ENCODE results near the gene WNT2B.

Gene WNT2B

DNA sequence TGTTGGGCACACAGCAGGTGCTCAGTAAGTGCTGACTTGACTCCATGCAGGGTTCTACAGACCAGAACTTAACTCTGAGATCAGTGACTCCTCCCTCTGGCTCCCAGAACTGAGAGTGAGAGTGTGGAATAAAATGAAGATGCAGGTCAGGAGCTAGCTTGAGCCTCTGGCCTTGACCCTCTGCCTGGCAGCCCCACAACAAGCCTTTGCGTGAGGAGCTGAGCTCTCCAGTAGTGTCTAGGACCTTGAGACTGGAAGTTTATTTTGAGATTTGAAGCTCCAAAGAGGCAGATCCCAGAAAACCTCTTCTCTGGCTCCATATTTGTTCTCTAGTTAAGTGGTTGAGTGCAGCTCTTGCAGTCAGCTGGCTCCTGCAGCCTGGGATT is 3.4 kb upstream of the WNT2B start:
- DNase-seq: no peak

DNA sequence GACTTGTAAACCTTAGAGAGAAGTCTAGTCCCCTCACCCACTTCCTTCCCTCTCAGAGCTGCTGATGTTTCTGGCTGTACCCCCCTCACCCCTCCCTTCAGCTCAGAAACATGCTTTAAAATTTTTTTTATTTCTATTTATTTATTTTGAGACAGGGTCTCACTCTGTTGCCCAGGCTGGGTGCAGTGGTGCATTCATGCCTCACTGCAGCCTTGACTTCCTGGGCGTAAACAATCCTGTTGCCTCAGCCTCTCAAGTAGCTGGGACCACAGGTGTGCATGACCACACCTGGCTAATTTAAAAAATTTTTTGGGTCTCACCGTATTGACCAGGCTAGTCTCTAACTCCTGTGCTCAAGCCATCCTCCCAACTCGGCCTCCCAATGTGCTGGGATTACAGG is 2.9 kb upstream of the WNT2B start:
- DNase-seq: no peak

DNA sequence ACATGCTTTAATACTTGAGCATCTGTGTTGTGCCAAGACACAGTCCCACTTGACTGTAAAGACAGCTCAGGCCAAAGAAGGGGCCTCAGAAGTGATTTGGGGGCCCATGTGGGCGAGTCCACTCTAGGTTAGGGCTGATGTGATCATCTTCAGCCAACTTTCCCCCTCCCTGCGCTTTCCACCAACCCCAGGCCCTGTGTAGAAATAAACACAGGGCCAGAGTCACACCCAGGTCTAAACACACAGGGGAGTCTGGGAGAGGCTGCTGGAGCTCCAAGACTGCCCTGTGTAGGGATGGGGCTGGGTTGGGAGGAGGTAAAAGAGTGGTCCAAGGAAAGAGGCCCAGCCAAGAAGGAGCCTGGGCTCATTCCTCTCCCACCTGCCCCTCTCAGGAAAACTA is 2.5 kb upstream of the WNT2B start:
- no peak for DNase-seq

DNA sequence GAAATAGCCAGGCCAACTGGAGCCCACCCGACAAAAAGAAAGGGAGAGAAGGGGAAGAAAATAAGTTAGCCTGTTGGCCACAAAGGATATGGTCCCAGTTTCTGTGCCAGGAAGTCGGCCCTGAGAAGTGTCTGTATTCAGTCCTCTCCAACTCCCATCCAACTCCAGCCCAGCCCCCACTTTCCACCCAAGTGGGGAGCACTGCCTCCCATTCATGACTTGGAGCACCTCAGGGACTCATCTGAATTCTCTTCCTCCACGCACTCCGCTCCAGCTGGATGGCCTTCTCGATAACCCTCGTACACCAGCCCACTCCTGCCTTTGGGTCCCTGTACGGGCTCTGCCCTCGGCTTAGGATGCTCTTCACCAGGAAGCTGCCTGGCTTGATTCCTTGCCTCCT is 2.0 kb upstream of the WNT2B start:
- DNase-seq: no peak

DNA sequence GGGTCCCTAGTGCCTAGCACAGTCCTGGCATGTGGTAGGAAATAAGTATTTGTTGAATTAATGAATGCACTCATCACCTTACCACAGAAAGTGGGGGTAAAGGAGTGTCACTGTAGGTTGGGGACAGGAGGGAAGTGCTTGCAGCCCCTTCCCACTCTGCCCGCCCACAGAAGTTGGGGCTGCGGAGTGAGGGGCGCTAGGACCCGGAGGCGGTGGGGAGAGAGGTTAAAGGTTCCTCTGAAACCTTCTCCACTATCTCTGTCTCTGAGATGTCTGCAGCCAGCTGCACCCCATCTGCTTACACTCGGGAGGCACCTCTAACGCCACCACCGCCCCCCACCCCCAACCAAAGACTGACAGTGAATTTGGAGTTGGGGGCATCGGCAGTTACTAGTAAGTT is 1.4 kb upstream of the WNT2B start:
- no peak for DNase-seq

DNA sequence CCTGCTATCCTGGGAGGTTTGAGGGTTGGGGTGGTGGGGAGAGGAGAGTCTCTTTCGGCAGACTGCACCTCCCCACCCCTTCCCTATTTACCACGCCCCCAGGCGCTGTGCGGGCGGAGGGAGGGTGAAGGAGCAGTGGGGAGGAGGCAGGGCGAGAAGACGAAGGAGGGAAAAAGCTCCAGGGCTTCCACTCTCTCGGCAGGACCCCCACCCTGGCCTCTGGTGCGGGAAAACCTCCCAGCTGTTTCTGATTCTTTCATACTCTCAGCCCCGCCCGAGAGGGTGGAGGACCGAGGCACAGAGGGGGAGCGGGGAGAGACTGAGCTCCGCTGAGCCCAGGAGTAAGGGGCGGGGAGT is 866 bp upstream of the WNT2B start:
- DNase-seq: no peak

DNA sequence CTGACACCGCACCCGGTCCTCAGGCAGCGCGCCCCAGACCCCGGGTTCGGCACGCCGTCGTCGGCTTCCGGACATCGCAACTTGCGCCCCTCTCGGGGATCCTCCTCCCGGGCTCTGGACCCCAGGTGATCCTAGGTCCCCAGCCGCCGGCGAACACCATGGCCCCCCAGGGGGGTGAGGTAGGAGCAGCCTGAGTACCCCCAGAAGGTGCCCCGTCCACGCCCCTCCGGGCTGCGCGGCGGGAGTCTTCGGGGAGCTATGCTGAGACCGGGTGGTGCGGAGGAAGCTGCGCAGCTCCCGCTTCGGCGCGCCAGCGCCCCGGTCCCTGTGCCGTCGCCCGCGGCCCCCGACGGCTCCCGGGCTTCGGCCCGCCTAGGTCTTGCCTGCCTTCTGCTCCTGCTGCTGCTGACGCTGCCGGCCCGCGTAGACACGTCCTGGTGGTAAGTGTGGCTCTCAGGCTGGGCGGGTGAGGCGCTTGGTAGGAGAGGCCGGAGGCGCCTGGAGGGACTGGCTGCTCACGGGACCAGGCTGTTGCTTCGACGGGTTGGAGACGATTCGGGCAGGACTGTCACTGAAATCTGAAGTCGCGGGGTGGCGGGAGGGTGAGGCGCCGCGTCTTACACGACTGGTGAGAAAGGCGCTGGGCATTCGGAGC is 367 bp downstream of the WNT2B start:
- no peak for DNase-seq

DNA sequence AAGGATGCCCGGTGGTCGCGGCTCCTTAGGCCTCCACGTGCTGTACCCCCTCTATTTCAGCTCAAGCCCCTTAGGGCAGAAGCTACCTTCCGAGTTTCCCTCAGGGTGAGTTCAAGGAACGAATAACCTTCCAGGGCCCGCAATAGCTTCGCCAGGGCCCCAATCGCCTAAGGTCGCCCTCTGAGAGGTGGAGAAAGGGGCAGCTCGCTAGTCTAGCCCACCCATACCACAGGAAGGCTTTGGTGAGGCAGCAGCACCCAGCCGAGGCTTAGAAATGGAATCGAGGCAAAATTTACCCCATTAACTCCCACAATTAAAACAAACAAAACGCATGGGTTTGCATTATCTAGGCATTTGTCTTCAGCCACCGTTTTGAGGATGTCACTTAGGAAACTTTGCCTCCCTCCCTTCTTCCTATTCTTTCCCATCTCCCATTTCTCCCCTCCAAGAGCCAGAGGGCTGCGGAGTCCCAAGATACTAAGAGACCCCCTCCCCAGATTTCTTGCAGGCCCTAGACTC is 954 bp downstream of the WNT2B start:
- DNase-seq: no peak

DNA sequence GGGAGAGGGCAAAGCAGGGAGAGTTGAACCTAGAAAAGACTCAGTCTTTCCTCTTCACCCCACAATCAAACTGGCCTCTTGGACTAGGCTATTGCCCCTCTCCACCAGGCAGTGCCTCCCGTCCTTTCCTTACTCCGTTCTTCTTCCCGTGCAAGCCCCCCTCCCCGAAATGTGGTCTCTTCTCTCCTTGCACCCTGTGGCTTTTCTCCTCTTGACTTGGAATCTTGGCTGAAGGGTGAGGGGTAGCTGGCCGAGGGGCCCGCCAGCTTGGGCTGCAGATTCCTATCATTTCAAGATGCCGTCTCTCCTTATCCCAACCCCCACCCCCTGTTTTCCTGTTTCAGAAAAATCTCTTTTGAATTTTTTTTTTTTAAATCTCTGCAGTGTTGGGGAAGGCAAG is 1.6 kb downstream of the WNT2B start:
- DNase-seq: no peak

DNA sequence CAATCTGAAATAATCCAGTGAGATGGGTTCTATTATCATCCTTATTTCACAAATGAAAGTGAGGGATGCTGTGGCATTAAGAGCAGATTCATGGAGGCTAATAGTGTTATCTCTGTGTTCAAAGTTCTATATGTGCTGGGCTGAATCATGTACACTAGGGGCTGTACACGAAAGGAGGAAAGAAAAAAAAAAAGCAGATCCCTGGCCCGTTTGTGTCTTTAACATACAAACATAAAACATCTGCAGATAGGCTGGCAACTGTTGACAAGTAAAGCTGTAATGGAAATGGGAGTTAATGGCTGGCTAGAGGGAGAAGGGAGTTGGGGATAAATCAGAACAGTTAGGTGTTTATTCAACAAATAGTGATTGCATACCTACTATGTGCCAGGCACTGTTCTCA is 3.1 kb downstream of the WNT2B start:
- DNase-seq: no peak

DNA sequence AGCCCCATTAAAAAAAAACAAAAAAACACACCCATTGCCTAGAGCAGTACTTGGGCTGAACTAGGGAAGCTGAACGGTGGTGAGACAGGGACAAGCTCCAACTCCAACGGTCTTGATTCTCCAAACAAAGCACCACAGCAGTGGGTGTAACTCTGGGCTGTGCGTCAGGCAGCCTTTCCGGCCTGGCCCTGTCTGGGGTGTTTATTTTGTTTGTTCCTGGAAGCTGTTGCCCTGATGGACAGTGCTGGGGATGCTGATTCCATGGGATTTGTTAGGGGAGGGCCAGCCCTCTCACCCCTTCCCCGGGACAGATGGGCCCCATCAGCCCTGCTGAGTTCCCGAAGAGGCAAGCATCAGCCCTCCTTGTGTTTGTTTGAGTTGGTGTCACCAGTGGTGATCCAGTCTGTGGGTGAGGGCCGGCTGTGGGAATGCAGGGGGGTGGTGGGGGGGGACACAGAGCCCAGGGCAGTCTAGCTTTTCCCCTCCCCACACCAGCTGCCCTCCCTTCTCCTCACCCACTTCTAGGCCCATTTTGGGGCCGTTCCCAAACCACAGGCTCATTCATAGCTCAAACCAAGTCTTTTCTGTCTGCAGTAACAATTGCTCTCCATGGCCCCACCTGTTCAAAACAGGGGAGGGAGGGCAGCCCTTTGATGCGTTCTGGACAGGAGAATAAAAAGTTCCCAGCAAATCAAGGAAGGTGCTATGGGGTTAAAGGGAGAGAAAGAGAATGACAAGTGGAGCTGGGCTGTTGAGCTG is 4.5 kb downstream of the WNT2B start:
- no peak for DNase-seq

DNA sequence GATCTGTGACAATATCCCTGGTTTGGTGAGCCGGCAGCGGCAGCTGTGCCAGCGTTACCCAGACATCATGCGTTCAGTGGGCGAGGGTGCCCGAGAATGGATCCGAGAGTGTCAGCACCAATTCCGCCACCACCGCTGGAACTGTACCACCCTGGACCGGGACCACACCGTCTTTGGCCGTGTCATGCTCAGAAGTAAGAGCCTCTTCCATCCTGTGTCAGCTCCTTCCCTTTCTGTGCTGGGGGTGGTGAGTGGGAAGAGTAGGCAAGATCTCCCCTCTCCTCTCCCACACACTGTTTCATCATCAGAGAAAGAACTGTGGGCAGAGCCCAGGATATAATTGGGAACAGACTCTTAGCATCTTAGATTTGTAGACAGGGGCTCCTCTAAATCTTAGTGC is 6.1 kb downstream of the WNT2B start:
- DNase-seq: no peak

DNA sequence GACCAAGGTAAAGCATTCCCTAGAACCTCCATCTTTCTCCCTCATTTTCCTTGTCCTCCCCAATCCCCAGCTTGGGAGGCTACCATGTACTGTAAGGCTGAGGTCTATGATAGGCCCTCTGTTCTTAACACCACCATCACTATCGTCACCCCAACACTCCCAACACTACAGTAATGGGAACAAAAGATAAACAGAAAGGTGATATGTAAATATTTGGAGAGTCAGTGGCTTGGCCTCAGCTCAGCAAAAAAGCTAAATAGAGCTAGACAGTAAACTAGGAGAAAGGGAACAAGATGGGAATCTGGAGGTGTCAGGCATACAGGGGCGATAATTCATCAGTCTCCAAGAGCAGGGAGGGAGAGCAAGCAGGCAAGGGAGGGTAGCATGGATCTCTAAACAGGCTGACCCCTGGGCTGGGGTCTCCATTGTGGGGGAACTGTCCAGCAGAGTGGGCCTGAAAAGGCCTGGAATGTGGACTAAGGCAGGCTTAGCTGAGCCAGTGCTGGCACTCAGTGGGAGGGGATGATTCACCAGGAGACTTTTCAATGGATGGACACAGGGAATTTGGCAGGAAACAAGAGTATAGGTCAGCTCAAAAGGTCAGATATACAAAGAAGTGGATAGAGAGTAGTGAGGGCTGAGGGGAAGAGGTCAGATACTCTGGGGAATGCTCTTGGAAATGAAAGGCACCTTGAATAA is 6.7 kb downstream of the WNT2B start:
- no peak for DNase-seq

DNA sequence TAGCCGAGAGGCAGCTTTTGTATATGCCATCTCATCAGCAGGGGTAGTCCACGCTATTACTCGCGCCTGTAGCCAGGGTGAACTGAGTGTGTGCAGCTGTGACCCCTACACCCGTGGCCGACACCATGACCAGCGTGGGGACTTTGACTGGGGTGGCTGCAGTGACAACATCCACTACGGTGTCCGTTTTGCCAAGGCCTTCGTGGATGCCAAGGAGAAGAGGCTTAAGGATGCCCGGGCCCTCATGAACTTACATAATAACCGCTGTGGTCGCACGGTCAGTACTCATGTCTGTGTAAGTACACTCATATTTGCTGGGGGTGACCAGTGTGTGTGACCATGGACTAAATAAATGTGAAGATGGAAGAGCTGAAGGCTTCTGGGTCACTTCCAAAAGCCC is 7.4 kb downstream of the WNT2B start:
- no peak for DNase-seq

DNA sequence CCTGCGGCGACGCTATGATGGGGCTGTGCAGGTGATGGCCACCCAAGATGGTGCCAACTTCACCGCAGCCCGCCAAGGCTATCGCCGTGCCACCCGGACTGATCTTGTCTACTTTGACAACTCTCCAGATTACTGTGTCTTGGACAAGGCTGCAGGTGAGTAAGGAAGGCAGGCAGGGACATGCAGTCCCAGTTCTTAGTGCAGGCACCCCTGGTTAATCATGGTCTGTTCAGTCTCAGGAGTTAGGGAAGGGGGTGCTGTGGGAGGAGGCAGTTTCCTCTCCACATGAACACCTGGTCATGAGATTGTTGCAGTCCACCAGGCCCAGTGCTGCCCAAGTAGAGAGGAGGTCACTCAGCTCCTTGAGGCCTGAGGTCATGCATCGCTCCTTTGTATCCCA is 8.5 kb downstream of the WNT2B start:
- DNase-seq: no peak

DNA sequence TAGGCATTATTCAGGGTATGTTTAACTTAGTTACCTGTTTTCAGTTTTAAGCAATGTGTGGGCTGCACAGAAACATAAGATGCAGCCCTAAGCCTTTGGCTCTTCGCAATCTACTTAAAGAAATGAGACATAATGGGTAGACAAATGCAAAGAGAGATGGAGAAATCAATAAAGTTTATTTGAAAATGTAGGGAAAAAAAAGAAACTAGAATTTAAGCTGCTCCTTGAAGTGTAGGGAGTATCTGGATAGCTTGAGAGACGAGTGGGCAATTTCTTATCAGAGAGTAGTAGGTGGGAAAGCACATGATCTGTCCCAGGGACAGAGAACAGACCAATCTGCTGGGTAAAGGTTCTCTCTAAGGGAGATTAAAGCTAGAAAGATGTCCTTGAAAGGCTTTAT is 8.9 kb downstream of the WNT2B start:
- no peak for DNase-seq

DNA sequence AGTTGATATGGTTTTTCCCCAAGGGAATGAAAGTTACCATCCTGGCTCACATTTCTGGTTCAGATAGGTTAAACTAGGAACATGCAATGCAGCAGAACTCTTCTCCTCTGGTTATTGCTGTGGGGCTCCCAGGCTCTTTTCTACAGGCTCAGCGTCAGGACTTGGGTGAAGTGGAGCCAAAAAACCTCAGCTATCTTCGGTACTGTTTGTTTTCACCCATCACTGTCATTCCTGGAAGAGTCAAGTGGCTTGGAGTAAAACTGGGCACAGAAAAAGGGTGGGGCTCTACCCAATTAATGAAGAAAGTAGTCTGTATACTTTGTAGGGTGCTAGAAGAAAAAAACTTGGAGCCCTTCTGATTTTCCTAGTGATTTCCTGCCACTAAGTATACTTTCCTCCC is 9.4 kb downstream of the WNT2B start:
- DNase-seq: no peak

DNA sequence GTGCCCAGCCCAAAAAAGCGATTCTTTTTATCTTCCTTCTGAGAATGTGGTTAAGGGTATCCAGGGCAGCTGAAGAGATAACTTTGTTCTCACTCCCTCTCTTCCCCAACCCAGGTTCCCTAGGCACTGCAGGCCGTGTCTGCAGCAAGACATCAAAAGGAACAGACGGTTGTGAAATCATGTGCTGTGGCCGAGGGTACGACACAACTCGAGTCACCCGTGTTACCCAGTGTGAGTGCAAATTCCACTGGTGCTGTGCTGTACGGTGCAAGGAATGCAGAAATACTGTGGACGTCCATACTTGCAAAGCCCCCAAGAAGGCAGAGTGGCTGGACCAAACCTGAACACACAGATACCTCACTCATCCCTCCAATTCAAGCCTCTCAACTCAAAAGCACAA is 11.4 kb downstream of the WNT2B start:
- no peak for DNase-seq

DNA sequence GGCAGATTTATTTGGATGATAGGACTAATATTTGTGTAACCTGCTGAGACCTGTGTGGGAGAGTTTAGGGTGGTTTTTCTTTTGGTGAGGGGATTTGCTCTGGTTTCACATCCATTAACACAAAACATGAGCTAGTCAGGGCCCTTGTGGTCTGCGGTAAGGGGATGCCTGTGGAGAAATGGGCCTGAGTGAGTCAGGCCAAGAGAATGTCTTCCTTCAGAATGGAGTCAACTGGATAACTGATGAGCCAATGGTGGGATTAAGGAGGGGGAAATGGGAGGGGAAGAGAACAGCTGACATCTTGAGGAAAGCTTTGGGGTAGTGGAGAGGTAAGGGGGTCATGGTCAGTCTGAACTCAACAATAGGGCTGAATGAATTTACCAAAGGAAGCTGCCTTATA is 13.9 kb downstream of the WNT2B start:
- DNase-seq: no peak

DNA sequence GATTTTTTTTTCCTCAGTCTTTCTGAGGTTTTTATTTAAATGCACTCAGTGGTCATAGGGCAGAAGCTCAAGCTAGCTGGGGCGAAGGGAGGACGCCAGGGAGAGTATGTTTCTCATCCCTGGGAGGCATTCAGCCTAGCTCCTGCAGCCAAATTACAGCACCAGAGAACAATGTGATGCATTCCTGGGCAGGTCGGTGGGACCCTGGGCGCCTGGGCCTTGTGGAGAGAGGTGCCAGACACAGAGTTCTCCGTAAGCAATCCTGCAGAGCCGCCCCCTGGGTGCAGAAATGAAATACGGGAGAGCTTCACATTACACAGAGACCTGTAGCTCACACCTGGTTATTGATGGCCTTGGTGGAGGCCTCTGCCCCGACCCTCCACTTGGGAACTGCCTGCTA is 15.5 kb downstream of the WNT2B start:
- DNase-seq: no peak

DNA sequence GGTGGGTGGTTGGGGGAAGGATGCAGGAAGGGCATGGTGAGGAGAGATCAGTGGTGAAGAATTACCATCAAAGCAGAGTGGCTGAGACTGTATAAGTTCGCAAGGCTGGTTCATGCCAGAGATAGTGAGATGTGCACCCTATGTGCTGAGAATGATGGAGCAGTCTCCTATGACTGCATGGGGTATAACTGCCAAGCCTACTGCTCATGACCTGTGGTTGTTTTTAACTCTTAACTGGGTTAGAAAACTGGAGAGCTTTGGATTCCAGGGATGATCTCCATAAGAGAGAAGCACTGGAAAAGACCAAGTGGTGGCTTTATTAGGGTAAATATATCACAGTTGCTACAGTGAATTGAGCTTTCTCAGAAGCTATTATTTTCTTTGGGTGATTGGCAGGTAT is 16.2 kb downstream of the WNT2B start:
- no peak for DNase-seq

DNA sequence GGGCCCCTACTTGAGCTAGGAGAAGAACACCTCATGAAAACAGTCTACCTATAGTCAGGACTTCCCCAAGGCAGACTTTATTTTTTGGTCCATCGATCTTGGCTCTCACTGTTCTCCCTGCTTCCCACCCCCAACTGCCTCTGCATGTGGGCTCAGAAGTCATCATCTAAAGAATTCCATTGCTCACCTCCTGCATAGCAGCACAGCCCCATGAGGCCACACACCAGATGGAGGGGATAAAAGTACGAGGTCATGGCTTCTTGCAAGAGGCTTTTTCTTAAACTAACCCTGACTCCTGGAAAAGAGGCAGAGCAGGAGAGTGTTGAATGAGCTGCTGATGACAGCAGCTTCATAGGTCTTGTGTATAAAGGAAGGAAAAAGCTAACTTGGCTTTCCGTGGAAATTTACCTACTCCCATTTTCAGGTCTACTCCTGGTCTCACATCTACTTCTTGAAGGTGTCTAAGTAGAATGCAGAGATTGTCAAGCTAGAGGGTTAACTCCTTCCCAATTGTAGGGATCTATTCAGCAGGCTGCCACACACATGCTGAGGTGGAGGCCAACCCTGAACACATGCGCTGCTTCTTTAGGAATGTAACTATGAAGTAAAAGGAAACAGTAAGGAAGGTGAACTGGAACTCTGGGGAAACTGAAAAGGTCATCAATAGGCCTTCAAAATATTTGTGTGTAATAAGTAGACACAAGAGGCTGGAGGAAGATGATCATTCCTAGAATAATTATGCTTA is 18.7 kb downstream of the WNT2B start:
- no peak for DNase-seq

DNA sequence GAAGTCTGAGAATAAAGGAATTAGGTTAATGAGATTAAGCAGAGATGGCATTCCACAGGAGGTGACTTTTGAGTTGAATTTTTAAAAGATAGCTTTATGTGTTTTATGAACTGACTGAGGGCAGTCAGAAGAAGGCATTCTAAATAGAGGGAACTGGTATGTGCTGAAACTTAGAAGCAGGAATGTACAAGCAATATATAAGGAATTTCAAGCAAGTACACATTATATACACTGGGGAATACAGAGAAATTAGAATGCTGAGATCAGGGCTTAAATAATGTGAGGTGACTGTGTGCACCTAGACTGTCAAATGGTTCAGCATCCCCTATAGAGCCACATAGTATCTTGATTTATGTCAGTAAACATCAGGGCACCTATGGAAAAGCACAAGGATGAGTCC is 19.3 kb downstream of the WNT2B start:
- no peak for DNase-seq

DNA sequence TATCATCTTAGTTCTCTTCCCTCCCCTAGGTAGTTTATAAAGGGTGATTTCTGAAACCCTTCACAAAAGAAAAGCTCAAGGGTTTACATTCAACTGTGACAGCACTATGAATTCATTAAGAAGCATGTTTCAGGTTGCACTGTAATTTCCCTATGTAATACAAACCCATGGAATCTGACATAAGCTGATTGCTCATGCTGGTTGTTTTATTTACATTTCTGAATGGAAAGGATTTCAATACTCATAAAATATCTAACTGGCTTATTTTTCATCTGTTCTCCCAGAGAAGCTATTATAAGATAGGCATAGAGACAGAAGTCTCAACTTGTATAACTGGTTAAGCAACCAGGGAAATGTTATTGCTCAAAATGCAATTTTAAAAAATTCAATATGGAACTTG is 20.5 kb downstream of the WNT2B start:
- no peak for DNase-seq

All from NK-92 treated with Interleukin-12 subunit alpha and Interleukin-12 subunit beta, amount 100 ng/mL, for 24 hours (cell line).